WERI-Rb-1 (cell line): ENCODE results near the gene PCNX2.

Experiments used
- DNase-seq: peaks from one replicate; pipeline ENCODE4 v3.0.0-alpha.2; 2020
- H3K27ac ChIP-seq: fragments of 250-450 bp; sonication (Bioruptor Pico); 2 replicates; pipeline ENCODE4 v1.5.1; 2020; ENCODE audit warnings: mild to moderate bottlenecking, moderate library complexity
- H3K27me3 ChIP-seq: fragments of 250-450 bp; sonication (Bioruptor Pico); 2 replicates; pipeline ENCODE4 v1.5.1; 2021; ENCODE audit warnings: mild to moderate bottlenecking, low read depth, moderate library complexity; ENCODE audit not compliant: insufficient read depth, severe bottlenecking
- H3K36me3 ChIP-seq: fragments of 250-450 bp; sonication (Bioruptor Pico); 2 replicates; pipeline ENCODE4 v1.5.1; 2020; ENCODE audit warnings: mild to moderate bottlenecking, moderate library complexity
- H3K4me3 ChIP-seq: 2 replicates; pipeline ENCODE4 v1.5.1; 2011; ENCODE audit warnings: low read depth, mild to moderate bottlenecking, control low read depth, low read length
- H3K9me3 ChIP-seq: fragments of 250-450 bp; sonication (Bioruptor Pico); 2 replicates; pipeline ENCODE4 v1.5.1; 2021; ENCODE audit warnings: mild to moderate bottlenecking, moderate library complexity; ENCODE audit not compliant: severe bottlenecking
- TF ChIP-seq, protein P1 (sequence below): IDR thresholded peaks from 2 replicates; pipeline ENCODE4 v1.5.1; 2011; ENCODE audit warnings: low read depth, mild to moderate bottlenecking, control low read depth, inconsistent platforms, low read length

PCNX2 gene

DNA sequence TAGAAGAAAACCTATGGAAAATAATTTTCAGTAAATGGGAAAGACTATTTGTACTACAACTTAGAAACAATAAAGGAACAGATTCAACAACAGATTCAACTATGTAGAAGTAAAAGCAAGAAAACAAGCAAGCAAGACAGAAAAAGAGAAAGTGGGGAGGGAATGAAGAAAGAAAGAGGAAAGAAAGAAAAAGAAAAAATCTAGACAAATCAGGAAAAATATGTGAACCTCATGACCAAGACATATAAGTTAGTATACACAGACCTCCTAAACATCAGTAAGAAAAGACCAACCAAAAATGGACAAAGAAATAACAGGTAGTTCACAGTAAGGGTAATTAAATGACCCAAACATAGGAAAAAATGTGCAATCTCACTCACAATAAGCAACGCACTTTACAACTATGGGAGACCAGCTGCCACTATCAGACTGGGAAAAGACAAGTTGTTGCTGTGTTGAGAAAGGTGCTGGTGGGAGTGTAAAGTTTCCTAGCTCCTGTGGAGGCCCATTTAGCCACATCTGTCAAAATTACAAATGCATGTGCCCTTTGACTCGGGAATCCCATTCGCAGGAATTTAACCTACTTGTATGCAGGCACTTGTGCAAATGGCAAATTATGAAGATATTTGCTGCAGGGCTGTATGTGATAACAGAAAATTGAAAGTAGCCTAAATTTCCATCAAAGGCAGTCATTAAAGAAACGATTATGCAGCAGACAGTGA lies 18.1 kb upstream of the PCNX2 start:
- Histone ChIP-seq H3K4me3 (no peak overlapping the region), H3K27ac (no peak overlapping the region)
- TF ChIP-seq, protein P1, sequence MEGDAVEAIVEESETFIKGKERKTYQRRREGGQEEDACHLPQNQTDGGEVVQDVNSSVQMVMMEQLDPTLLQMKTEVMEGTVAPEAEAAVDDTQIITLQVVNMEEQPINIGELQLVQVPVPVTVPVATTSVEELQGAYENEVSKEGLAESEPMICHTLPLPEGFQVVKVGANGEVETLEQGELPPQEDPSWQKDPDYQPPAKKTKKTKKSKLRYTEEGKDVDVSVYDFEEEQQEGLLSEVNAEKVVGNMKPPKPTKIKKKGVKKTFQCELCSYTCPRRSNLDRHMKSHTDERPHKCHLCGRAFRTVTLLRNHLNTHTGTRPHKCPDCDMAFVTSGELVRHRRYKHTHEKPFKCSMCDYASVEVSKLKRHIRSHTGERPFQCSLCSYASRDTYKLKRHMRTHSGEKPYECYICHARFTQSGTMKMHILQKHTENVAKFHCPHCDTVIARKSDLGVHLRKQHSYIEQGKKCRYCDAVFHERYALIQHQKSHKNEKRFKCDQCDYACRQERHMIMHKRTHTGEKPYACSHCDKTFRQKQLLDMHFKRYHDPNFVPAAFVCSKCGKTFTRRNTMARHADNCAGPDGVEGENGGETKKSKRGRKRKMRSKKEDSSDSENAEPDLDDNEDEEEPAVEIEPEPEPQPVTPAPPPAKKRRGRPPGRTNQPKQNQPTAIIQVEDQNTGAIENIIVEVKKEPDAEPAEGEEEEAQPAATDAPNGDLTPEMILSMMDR = no peak

DNA sequence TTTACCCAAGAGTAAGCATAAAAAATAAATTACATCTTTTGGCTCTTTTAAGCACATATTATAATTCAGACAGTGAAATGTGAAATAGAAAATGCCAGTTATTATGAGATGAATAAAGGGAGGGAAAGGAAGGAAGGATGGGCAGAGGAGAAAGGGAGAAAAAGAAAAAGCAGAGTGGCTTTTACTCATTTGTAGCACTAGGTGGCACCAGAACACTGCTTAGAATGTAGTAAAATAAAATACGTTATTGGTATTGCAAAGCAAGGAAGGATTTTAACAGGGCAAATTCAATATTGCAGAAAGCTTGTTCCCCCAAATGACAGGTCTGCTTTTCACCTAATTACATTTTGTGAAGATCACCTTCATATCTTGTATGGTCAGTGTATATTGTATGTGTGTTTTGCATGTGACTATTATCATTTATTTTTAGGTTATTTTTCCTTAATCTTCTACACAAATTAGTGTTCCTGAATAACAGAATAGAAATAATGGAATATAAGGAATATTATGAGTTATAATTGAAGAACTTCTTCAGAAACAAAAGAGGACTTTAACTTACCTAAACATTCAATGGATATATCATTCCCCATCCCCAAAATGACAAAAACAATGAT lies 9.1 kb upstream of the PCNX2 start:
- TF ChIP-seq, protein P1 = peak; percentile 74
- no peak overlapping the region for H3K27ac ChIP-seq
- no peaks in the 10 kb centered on the region for H3K27me3 ChIP-seq
- H3K9me3 ChIP-seq = no peaks in the 10 kb centered on the region
- DNase-seq = no peak
- no peak overlapping the region for H3K4me3 ChIP-seq
- no peaks in the 10 kb centered on the region for H3K36me3 ChIP-seq

More for the DNA sequence above, 18.1 kb upstream of the PCNX2 start:
- no peaks in the 10 kb centered on the region for H3K9me3 ChIP-seq
- no peaks in the 10 kb centered on the region for H3K36me3 ChIP-seq
- DNase-seq = no peak
- H3K27me3 ChIP-seq = no peaks in the 10 kb centered on the region

DNA sequence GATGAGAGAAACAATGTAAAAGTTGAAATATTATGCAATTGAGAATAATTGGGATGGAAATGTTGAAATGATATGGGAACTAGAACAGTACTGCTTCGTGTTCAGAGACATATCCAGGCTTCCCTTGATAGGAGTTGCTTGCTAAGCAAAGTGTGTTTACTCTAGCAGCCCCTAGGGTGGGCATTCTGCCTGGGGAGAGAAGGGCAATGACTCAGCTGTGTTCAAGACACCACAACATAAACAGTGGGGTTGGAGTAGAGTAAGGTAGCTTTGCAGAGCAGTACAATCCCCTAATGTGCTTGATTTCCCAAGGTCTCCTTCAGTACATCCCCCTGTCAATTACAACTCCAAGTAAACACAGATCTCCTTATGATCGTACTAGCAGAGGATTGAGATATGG lies 4.8 kb upstream of the PCNX2 start:
- TF ChIP-seq, protein P1 = no peak
- no peak overlapping the region for H3K27ac ChIP-seq
- no peak for DNase-seq
- no peaks in the 10 kb centered on the region for H3K27me3 ChIP-seq
- H3K9me3 ChIP-seq = no peaks in the 10 kb centered on the region
- H3K36me3 ChIP-seq = no peaks in the 10 kb centered on the region
- no peak overlapping the region for H3K4me3 ChIP-seq

DNA sequence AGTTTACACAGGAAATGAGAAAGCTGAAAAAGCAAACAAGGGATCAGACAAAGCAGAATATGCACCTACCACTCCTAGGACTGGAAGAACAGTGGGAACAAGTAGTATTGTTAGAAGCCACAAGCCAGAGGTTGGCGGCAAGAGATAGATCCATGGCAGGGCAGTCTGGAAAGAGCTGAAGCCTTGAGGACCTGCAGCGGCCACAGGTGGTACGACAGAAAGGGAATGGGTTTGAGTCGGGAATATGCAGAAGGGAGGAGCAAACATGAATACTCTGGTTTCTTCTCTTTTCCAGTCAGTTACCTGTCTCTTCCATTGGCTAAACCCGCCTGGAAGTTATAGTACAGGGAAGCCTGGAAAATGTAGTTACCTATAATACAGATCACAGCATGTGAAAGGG lies 3.9 kb upstream of the PCNX2 start:
- no peaks in the 10 kb centered on the region for H3K36me3 ChIP-seq
- no peak overlapping the region for H3K27ac ChIP-seq
- TF ChIP-seq, protein P1 = no peak
- DNase-seq = no peak
- no peak overlapping the region for H3K4me3 ChIP-seq
- no peaks in the 10 kb centered on the region for H3K27me3 ChIP-seq
- H3K9me3 ChIP-seq = no peaks in the 10 kb centered on the region

DNA sequence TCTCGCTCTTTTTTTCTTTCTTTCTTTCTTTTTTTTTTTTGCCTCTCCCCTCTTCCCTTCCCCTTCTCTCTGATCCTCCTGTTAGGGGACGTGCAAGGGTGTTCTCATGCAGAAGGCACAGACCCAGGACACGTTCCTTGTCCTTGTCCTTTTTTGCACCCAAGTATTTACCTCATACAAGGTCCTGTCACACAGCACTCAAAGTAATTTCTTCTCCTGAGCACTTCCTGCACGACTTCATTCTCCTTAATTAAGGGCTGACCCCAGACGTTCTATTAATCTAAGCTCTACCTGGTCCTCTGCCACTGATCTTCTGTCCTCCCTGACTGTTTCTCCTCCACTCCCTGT lies 424 bp upstream of the PCNX2 start:
- peak overlapping the region; percentile 50 for H3K4me3 ChIP-seq
- TF ChIP-seq, protein P1 = no peak
- no peaks in the 10 kb centered on the region for H3K36me3 ChIP-seq
- peak; percentile 28 for DNase-seq
- H3K27ac ChIP-seq = no peak overlapping the region
- H3K27me3 ChIP-seq = no peaks in the 10 kb centered on the region
- H3K9me3 ChIP-seq = no peaks in the 10 kb centered on the region

DNA sequence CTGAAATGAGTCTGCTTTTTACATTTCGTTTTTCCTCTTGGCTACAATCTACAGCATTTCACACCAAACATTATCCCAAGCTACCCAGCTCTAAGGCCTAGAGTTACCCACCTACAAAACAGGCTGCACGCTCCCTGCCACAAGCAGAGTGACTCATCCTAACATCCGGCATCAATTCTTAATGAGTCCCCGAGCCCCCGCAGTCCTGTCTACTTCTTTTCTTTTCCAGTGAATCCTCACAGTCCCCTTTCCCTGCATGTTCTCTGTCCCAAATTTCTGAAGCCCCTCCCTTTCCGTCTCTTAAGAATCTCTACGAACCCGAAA lies 650 bp downstream of the PCNX2 start:
- H3K27ac ChIP-seq = no peak overlapping the region
- H3K36me3 ChIP-seq = no peaks in the 10 kb centered on the region
- TF ChIP-seq, protein P1 = no peak
- no peaks in the 10 kb centered on the region for H3K9me3 ChIP-seq
- DNase-seq = peak; percentile 19
- no peaks in the 10 kb centered on the region for H3K27me3 ChIP-seq
- peak overlapping the region; percentile 50 for H3K4me3 ChIP-seq
